Natural killer cell (primary cell): ENCODE results near the gene TECRL. TPM values are rescaled to one million over a fixed set of nuclear protein-coding genes. Genes with fewer than 3 reads are reported as not detected.

Source experiments
- ATAC-seq, 3 donors: fragments of 150-1000 bp in 2 of 3; fragments of 200-7000 bp in 1 of 3; cut with Tn5 transposase; 1 replicate in 1 of 3; 2 replicates in 2 of 3; pipeline ENCODE4 v1.10.0; 2021; ENCODE audit warnings: mild to moderate bottlenecking in 2 of 3, moderate library complexity in 2 of 3
- DNase-seq, 2 donors: peaks; one replicate each; pipeline versions ENCODE4 v3.0.0 to v3.0.0-alpha.2; 2013 to 2021; ENCODE audit warnings: mixed read lengths in 1 of 2
- H3K27ac ChIP-seq: one replicate; pipeline ENCODE4 v1.5.1; 2013; ENCODE audit warnings: mild to moderate bottlenecking, low read length
- H3K27me3 ChIP-seq: one replicate; pipeline ENCODE4 v1.6.1; 2013; ENCODE audit warnings: low read length; ENCODE audit not compliant: control insufficient read depth, insufficient read depth
- H3K36me3 ChIP-seq: one replicate; pipeline ENCODE4 v1.6.1; 2013; ENCODE audit warnings: low read length; ENCODE audit not compliant: control insufficient read depth, insufficient read depth
- H3K4me1 ChIP-seq: one replicate; pipeline ENCODE4 v1.6.1; 2013; ENCODE audit warnings: low read length; ENCODE audit not compliant: control insufficient read depth, insufficient read depth
- H3K4me3 ChIP-seq: one replicate; pipeline ENCODE4 v1.5.1; 2013; ENCODE audit warnings: low read length
- H3K9me3 ChIP-seq: one replicate; pipeline ENCODE4 v1.6.1; 2013; ENCODE audit warnings: low read length; ENCODE audit not compliant: control insufficient read depth, insufficient read depth
- H3K27ac Mint-ChIP-seq, 2 donors: one replicate each; pipeline ENCODE4 v1.8.0; 2022; ENCODE audit warnings: mild to moderate bottlenecking in 2 of 2, mixed read lengths in 2 of 2, moderate library complexity in 1 of 2
- H3K27me3 Mint-ChIP-seq, 2 donors: one replicate each; pipeline ENCODE4 v1.8.0; 2022; ENCODE audit warnings: low read depth in 2 of 2, mixed read lengths in 2 of 2
- H3K36me3 Mint-ChIP-seq: one replicate; pipeline ENCODE4 v1.8.0; 2022; ENCODE audit warnings: mixed read lengths
- H3K4me1 Mint-ChIP-seq, 2 donors: one replicate each; pipeline ENCODE4 v1.8.0; 2022; ENCODE audit warnings: mixed read lengths in 2 of 2
- H3K4me3 Mint-ChIP-seq: one replicate; pipeline ENCODE4 v1.8.0; 2022; ENCODE audit warnings: mild to moderate bottlenecking, moderate library complexity, mixed read lengths
- H3K9me3 Mint-ChIP-seq, 2 donors: one replicate each; pipeline ENCODE4 v1.8.0; 2022; ENCODE audit warnings: mixed read lengths in 2 of 2
- WGBS: methylation state at CpG from one replicate; pipeline ENCODE4 v1.1.7; 2013; ENCODE audit warnings: missing lambda C conversion rate; ENCODE audit not compliant: insufficient coverage; 5-methylcytosine and 5-hydroxymethylcytosine counted together
- intact Hi-C: fragments of 100-400 bp; cut with micrococcal nuclease; formaldehyde crosslinking; loops from one replicate; pipeline ENCODE4 v1.14.2; 2022
- total RNA-seq, 4 donors: library from RNA; stranded (reverse); fragments of 120-200 nt in 1 of 4; gene quantifications; one replicate each; pipeline versions ENCODE4 v1.2.3 to v1.2.4, GENCODE V29; 2013 to 2022
- TF ChIP-seq, protein P1 (sequence below): fragments of 200-600 bp; IDR thresholded peaks from one replicate; pipeline ENCODE4 v1.8.0; 2022; ENCODE audit warnings: antibody characterized with exemption

The TECRL gene
- total RNA-seq, 3 donors from 2014 or later (not counting 1 experiment from before 2014, with no cell fraction given) = not detected

DNA sequence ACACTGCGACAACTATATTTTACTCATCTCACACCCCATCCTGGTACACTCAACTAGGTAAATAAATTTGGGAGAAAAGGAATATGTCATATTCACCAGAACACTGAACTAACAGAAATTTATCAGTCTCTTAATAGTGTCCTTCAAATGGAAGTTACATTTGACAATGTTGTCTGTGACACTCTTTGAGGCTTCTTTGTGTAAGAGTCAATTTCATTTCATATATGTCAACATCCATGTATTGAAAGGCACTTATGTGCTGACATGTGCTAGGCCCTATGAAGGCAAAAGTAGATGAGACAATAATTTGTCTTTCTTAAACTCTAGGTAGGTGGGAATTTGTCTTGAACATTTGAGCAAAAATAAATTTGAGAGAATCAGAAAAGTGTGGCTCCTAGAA lies 82.0 kb downstream of the TECRL start:
- Histone ChIP-seq H3K4me1 (no peaks in the 10 kb centered on the region), H3K27ac (no peak overlapping the region), H3K36me3 (no peaks in the 10 kb centered on the region), H3K4me3 (no peak overlapping the region), H3K9me3 (peaks cover 2% of the 10 kb centered on the region), H3K27me3 (no peaks in the 10 kb centered on the region)
- DNase-seq = no peak
- no peak for ATAC-seq
- Mint-ChIP-seq H3K27ac (no peak overlapping the region), H3K4me1 (no peaks in the 10 kb centered on the region), H3K4me3 (no peak overlapping the region), H3K36me3 (no peaks in the 10 kb centered on the region), H3K9me3 (peaks cover 9 to 17% of the 10 kb centered on the region in 2 donors), H3K27me3 (no peaks in the 10 kb centered on the region)
- intact Hi-C loops = no loop called here
- TF ChIP-seq, protein P1, sequence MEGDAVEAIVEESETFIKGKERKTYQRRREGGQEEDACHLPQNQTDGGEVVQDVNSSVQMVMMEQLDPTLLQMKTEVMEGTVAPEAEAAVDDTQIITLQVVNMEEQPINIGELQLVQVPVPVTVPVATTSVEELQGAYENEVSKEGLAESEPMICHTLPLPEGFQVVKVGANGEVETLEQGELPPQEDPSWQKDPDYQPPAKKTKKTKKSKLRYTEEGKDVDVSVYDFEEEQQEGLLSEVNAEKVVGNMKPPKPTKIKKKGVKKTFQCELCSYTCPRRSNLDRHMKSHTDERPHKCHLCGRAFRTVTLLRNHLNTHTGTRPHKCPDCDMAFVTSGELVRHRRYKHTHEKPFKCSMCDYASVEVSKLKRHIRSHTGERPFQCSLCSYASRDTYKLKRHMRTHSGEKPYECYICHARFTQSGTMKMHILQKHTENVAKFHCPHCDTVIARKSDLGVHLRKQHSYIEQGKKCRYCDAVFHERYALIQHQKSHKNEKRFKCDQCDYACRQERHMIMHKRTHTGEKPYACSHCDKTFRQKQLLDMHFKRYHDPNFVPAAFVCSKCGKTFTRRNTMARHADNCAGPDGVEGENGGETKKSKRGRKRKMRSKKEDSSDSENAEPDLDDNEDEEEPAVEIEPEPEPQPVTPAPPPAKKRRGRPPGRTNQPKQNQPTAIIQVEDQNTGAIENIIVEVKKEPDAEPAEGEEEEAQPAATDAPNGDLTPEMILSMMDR = no peak
- WGBS = no CpG with 5 or more reads among the region's 1 CpG

DNA sequence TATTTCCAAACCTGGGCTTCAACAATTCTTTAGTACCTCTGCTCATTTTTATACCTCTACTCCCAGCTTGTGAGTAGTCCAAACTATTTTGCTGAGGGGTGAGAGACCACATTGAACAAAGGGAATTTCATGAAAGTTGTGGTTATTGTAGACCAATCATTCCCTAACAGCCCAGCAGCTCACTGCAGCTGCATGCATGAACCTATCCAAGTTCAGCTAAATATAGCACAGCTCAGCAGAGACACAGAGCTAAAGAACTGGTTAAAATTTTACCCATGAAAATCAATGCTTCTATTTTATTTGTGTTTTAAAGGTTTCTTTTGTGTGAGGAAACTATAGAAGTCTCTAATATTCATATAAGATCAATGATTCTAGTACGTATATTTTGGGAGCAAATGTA lies 82.7 kb downstream of the TECRL start:
- no peaks in the 10 kb centered on the region for H3K27me3 Mint-ChIP-seq
- intact Hi-C loops = no loop called here
- no peaks in the 10 kb centered on the region for H3K36me3 Mint-ChIP-seq
- ATAC-seq (no peak), DNase-seq (no peak)
- WGBS = no CpG with 5 or more reads among the region's 1 CpG
- H3K9me3 Mint-ChIP-seq = peaks cover 8 to 15% of the 10 kb centered on the region in 2 donors
- Histone ChIP-seq H3K36me3 (no peaks in the 10 kb centered on the region), H3K4me3 (no peak overlapping the region), H3K27ac (no peak overlapping the region), H3K9me3 (peaks cover 2% of the 10 kb centered on the region), H3K27me3 (no peaks in the 10 kb centered on the region), H3K4me1 (no peaks in the 10 kb centered on the region)
- H3K4me1 Mint-ChIP-seq = no peaks in the 10 kb centered on the region
- H3K4me3 Mint-ChIP-seq = no peak overlapping the region
- H3K27ac Mint-ChIP-seq = no peak overlapping the region
- TF ChIP-seq, protein P1 = no peak

DNA sequence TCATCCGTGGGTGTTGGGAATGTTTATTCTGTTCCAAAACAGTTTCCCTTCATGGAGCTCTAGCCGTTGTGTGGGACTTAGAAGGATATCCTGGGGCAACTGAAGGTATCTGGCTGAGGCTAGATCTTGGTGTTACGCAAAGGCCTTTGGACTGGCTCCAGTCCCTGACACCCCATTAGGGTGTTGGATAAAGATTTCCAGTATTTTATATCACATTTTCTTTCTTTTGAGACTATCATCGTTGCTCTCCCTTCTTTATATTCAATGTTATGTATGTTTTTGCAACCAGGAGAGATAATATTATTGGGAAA lies 103.0 kb downstream of the TECRL start:
- Mint-ChIP-seq H3K9me3 (peaks cover 9 to 14% of the 10 kb centered on the region in 2 donors), H3K4me3 (no peak overlapping the region), H3K27me3 (no peaks in the 10 kb centered on the region), H3K27ac (no peak overlapping the region), H3K4me1 (no peaks in the 10 kb centered on the region), H3K36me3 (no peaks in the 10 kb centered on the region)
- WGBS = 91% methylated on average over 3 of the region's 4 CpGs
- Histone ChIP-seq H3K27me3 (no peaks in the 10 kb centered on the region), H3K36me3 (no peaks in the 10 kb centered on the region), H3K4me1 (no peaks in the 10 kb centered on the region), H3K27ac (no peak overlapping the region), H3K4me3 (no peak overlapping the region), H3K9me3 (peaks cover 9% of the 10 kb centered on the region)
- intact Hi-C loops = no loop called here
- ATAC-seq = no peak
- TF ChIP-seq, protein P1 = no peak
- no peak for DNase-seq

DNA sequence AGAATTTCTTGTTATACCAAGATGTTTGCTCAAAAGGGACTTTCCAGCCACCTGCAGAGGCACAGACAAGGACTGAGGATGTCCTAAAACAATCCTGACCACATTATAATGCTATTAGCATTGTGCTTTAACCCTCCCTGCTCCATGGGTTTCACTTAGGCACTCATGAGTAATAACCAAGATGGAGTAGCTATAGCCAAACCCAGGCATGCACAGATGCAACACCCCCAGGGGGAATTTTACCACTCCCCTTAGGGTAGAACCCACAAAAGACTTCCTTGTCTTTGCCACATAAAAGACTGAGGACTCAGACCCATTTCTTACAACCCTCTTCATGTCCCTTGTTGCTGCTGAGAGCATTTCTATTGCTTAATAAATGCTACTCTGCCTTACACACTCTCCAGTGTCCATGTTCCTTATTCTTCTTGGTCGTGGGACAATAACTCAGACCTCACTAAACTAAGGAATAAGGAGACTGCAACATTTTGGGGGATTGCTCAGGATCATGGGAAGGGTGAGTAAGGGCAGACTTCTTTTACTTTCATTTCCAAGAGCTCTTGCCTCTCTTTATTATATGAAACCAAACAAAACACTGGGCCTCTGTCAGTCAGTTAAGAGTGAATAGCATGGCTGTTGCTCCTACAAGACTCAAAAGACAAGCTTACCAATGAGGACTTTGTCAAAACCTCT lies 103.5 kb downstream of the TECRL start:
- H3K36me3 ChIP-seq = no peaks in the 10 kb centered on the region
- WGBS = no CpG with 5 or more reads among the region's 1 CpG
- H3K4me3 ChIP-seq = no peak overlapping the region
- Mint-ChIP-seq H3K4me1 (no peaks in the 10 kb centered on the region), H3K4me3 (no peak overlapping the region), H3K27me3 (no peaks in the 10 kb centered on the region), H3K36me3 (no peaks in the 10 kb centered on the region), H3K9me3 (peaks cover 9 to 12% of the 10 kb centered on the region in 2 donors), H3K27ac (no peak overlapping the region)
- ATAC-seq (no peak), DNase-seq (no peak)
- TF ChIP-seq, protein P1 = no peak
- intact Hi-C loops = no loop called here
- H3K9me3 ChIP-seq = peaks cover 9% of the 10 kb centered on the region
- H3K27me3 ChIP-seq = no peaks in the 10 kb centered on the region
- H3K27ac ChIP-seq = no peak overlapping the region
- no peaks in the 10 kb centered on the region for H3K4me1 ChIP-seq
